GM12892 (cell line): Measurements from ENCODE around the gene C19orf67.

ENCODE experiments used
- POLR2A ChIP-seq: IDR thresholded peaks from 2 replicates; pipeline ENCODE4 v1.6.1; 2011; ENCODE audit warnings: low read depth, low read length, control low read depth
- POLR2AphosphoS5 ChIP-seq: IDR thresholded peaks from 2 replicates; pipeline ENCODE4 v1.6.1; 2011; ENCODE audit warnings: low read depth, low read length, control low read depth

DNA sequence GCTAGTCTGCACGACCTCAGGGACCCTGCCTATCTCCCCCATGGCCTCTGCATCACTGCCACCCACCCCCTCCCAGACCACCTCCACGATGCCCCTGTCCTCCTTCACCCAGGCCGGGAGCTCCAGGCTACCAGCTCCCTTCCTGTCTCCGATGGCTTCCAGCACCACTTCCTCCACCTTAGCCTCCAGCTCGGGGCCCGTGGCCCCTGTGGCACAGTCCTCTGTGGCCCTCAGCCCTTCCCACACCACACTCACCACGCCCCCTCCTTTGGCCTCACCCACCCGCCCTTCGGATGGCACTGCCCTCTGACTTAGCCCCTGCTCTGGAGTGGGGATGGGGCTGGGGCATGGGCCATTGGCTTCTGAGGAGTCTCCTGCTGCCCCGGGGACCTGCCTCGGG is 30.9 kb downstream of the C19orf67 start:
- TF ChIP-seq POLR2AphosphoS5 (no peak), POLR2A (no peak)
